H1 (cell line): ENCODE results near the gene KATNA1. TPM values are rescaled to one million over a fixed set of nuclear protein-coding genes. Genes with fewer than 3 reads are reported as not detected.

Source experiments
- ASH2L ChIP-seq: fragments of 200-600, 300-600 bp; sonication (generic); IDR thresholded peaks from one replicate; pipeline ENCODE4 v1.7.1; 2017; ENCODE audit warnings: low read length
- RNF2 ChIP-seq: fragments of 200-900, 300-1000 bp; sonication (generic); IDR thresholded peaks from 2 replicates; pipeline ENCODE4 v1.7.1; 2016; ENCODE audit warnings: borderline replicate concordance, low read depth, mild to moderate bottlenecking, antibody characterized with exemption, low read length; ENCODE audit not compliant: poor library complexity, severe bottlenecking; ENCODE audit errors: missing control alignments
- polyA plus RNA-seq, 7 experiments: library from polyadenylated mRNA; depleted of rRNA in 3 of 7; stranded (reverse) in 5 of 7; unstranded in 2 of 7; fragments of >200 nt in 5 of 7; fragments of 200-250 nt in 2 of 7; gene quantifications; 1 replicate in 5 of 7; 2 replicates in 1 of 7; 4 replicates in 1 of 7; pipeline versions ENCODE4 v1.2.1 to v1.2.3, GENCODE V29; 2011 to 2013; ENCODE audit warnings: missing spikeins in 2 of 7, mixed read lengths in 2 of 7
- total RNA-seq: library from RNA; stranded (reverse); fragmentation: NEBNext Ultra II Directional; extraction: Animal tissue kit (Norgen Biotek cat#: 25700); gene quantifications from 2 replicates; pipeline ENCODE4 v1.2.1, GENCODE V29; 2021

The KATNA1 gene
- total and polyA plus RNA-seq, 2 of the 8 experiments (the other 6 are each of a cell fraction or from before 2014, with no cell fraction given): 7.6 to 20.3 TPM

- TF ChIP-seq RNF2 (no peak), ASH2L (no peak)
Measured at GRCh38 chr6:149592983-149593382, 55.5 kb downstream of the KATNA1 start (continued).
